ENCODE measurements around the gene ANGPTL8.

Gene ANGPTL8

DNA sequence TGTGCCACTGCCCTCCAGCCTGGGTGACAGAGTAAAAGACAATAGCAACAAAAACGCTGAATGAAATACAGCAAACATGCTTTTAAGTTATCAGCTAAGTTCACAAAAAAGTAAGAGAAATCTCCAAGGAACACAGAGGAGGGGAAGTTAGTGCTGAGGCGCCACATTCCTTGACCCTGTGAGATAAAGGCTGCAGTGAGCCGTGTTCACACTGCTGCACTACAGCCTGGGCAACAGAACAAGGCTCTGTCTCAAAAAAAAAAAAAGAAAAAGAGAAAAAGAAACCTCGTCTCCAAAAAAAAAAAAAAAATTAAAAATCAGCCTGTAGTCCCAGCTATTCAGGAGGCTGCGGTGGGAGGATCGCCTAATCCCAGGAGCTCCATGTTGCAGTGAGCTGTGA, 39.3 kb downstream of the ANGPTL8 start:
- no peak overlapping the region for H3K4ac ChIP-seq (ENCODE audit: low read depth, low read length)
- H3K4me2 ChIP-seq (ENCODE audit: low read length): no peak overlapping the region
- H3K4me1 ChIP-seq (ENCODE audit: control insufficient read depth in 1 of 2, insufficient read depth in 2 of 2, low read length in 2 of 2): no peaks in the 10 kb centered on the region
- H2BK5ac ChIP-seq (ENCODE audit: low read depth, low read length, poor library complexity): no peak overlapping the region
- no peak overlapping the region for H3K27ac ChIP-seq (ENCODE audit: low read depth, low read length)
- no peak overlapping the region for H4K12ac ChIP-seq (ENCODE audit: low read depth, low read length)
- no peak overlapping the region for H3K23ac ChIP-seq (ENCODE audit: low read length)
- no CpG with 5 or more reads among the region's 6 CpGs for WGBS (ENCODE audit: extremely low coverage, insufficient coverage, insufficient read length)
- H4K8ac ChIP-seq (ENCODE audit: low read depth, low read length): no peak overlapping the region
- H3K79me2 ChIP-seq (ENCODE audit: control insufficient read depth, insufficient read depth, low read length, poor library complexity): no peaks in the 10 kb centered on the region
- H3K9ac ChIP-seq (ENCODE audit: low read length): no peak overlapping the region
- no peak overlapping the region for H3K14ac ChIP-seq (ENCODE audit: low read length)
- no peak overlapping the region for H2BK12ac ChIP-seq (ENCODE audit: low read length)
- no peaks in the 10 kb centered on the region for H3K27me3 ChIP-seq (ENCODE audit: insufficient read depth, low read length)
- no peaks in the 10 kb centered on the region for H3K9me3 ChIP-seq (ENCODE audit: insufficient read depth, low read depth, low read length)
- no peak for DNase-seq
- no peak overlapping the region for H2BK120ac ChIP-seq (ENCODE audit: insufficient read depth, low read length, poor library complexity)
- no peaks in the 10 kb centered on the region for H3K79me1 ChIP-seq (ENCODE audit: low read length)
- H3K18ac ChIP-seq (ENCODE audit: low read length): no peak overlapping the region
- H3K4me3 ChIP-seq (ENCODE audit: low read depth, low read length): no peak overlapping the region
- H4K91ac ChIP-seq (ENCODE audit: low read depth, low read length): no peak overlapping the region
- no peaks in the 10 kb centered on the region for H3K36me3 ChIP-seq (ENCODE audit: control insufficient read depth in 1 of 2, insufficient read depth in 2 of 2, low read length in 2 of 2)
- no peak overlapping the region for H2AK5ac ChIP-seq (ENCODE audit: low read length)
- H2AFZ ChIP-seq (ENCODE audit: insufficient read depth, low read length, poor library complexity): no peak overlapping the region

DNA sequence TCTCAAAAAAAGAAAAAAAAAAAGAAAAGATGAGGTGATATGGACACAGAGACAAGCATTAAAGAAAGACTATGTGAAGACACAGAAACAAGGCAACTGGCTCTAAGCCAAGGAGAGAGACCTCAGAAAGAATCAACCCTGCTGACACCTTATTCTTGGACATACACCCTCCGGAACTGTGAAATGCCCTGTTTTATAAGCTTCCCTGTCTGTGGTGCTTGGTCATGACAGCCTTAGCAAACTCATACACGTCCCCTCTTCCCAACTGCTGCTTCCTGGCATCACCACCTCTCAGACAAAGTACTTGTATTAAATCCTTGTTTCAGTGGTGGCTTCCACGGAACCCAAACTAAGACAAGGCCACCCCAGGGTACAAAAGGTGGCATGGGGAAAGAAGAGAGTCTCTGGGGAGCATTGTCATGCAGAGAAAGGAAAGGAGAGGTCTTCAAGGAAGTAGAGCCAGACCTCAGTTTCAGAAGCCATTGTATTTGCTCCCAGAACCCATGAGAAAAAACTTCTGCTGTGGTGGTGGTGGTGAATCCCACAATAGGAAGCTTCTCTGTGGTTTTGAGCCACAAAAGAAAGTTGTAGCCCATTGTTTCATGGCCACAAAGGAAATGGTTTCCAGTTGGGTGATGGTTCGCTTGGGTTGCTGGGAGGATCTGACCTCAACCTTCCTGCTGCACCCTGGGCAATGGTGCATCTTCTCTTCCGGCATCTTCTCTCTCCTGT, 40.3 kb downstream of the ANGPTL8 start:
- Histone ChIP-seq H2BK120ac (ENCODE audit: insufficient read depth, low read length, poor library complexity) (no peak overlapping the region), H3K27me3 (ENCODE audit: insufficient read depth, low read length) (no peaks in the 10 kb centered on the region), H2BK5ac (ENCODE audit: low read depth, low read length, poor library complexity) (no peak overlapping the region), H4K12ac (ENCODE audit: low read depth, low read length) (no peak overlapping the region), H3K9ac (ENCODE audit: low read length) (no peak overlapping the region), H3K4me1 (ENCODE audit: control insufficient read depth in 1 of 2, insufficient read depth in 2 of 2, low read length in 2 of 2) (no peaks in the 10 kb centered on the region), H2AK5ac (ENCODE audit: low read length) (no peak overlapping the region), H2AFZ (ENCODE audit: insufficient read depth, low read length, poor library complexity) (no peak overlapping the region), H3K79me1 (ENCODE audit: low read length) (no peaks in the 10 kb centered on the region), H3K23ac (ENCODE audit: low read length) (no peak overlapping the region), H3K4me3 (ENCODE audit: low read depth, low read length) (no peak overlapping the region), H3K4me2 (ENCODE audit: low read length) (no peak overlapping the region), H3K79me2 (ENCODE audit: control insufficient read depth, insufficient read depth, low read length, poor library complexity) (no peaks in the 10 kb centered on the region), H3K36me3 (ENCODE audit: control insufficient read depth in 1 of 2, insufficient read depth in 2 of 2, low read length in 2 of 2) (no peaks in the 10 kb centered on the region), H3K9me3 (ENCODE audit: insufficient read depth, low read depth, low read length) (no peaks in the 10 kb centered on the region), H4K91ac (ENCODE audit: low read depth, low read length) (no peak overlapping the region), H4K8ac (ENCODE audit: low read depth, low read length) (no peak overlapping the region), H3K4ac (ENCODE audit: low read depth, low read length) (no peak overlapping the region), H3K18ac (ENCODE audit: low read length) (no peak overlapping the region), H3K14ac (ENCODE audit: low read length) (no peak overlapping the region), H2BK12ac (ENCODE audit: low read length) (no peak overlapping the region), H3K27ac (ENCODE audit: low read depth, low read length) (no peak overlapping the region)
- WGBS (ENCODE audit: extremely low coverage, insufficient coverage, insufficient read length): no CpG with 5 or more reads among the region's 5 CpGs
- DNase-seq: no peak

DNA sequence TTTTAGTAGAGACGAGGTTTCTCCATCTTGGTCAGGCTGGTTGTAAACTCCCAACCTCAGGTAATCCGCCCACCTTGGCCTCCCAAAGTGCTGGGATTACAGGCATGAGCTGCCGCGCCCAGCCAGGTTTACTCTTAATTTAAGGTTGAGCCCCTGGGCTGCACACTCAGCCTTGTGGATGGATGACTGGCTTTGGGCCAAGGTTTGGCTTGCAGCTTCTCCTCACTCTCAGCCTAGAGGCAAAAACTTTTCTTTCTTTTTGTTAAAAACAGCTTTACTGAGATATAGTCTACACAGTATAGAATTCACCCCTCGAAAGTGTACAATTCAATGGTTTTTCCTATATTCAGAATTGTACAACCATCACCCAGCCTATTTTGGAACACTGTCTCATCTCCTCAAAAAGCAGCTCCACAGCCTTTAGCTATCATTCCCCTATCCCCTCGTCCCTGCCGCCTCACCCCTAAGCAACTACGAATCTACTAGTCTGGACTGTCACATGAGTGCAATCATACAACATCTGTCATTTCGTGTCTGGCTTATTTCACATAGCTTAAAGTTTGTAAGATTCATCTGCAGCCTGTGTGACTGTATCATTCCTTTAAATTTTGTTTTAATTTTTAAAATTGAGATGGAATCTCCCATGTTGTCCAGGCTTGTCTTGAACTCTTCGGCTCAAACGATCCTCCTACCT, 42.1 kb downstream of the ANGPTL8 start:
- Histone ChIP-seq H3K4ac (ENCODE audit: low read depth, low read length) (no peak overlapping the region), H3K36me3 (ENCODE audit: control insufficient read depth in 1 of 2, insufficient read depth in 2 of 2, low read length in 2 of 2) (no peaks in the 10 kb centered on the region), H3K79me2 (ENCODE audit: control insufficient read depth, insufficient read depth, low read length, poor library complexity) (no peaks in the 10 kb centered on the region), H3K23ac (ENCODE audit: low read length) (no peak overlapping the region), H4K12ac (ENCODE audit: low read depth, low read length) (no peak overlapping the region), H3K14ac (ENCODE audit: low read length) (no peak overlapping the region), H3K9ac (ENCODE audit: low read length) (no peak overlapping the region), H2AK5ac (ENCODE audit: low read length) (no peak overlapping the region), H2BK5ac (ENCODE audit: low read depth, low read length, poor library complexity) (no peak overlapping the region), H3K4me1 (ENCODE audit: control insufficient read depth in 1 of 2, insufficient read depth in 2 of 2, low read length in 2 of 2) (no peaks in the 10 kb centered on the region), H2BK12ac (ENCODE audit: low read length) (no peak overlapping the region), H4K91ac (ENCODE audit: low read depth, low read length) (no peak overlapping the region), H2BK120ac (ENCODE audit: insufficient read depth, low read length, poor library complexity) (no peak overlapping the region), H2AFZ (ENCODE audit: insufficient read depth, low read length, poor library complexity) (no peak overlapping the region), H3K4me3 (ENCODE audit: low read depth, low read length) (no peak overlapping the region), H3K4me2 (ENCODE audit: low read length) (no peak overlapping the region), H3K18ac (ENCODE audit: low read length) (no peak overlapping the region), H3K9me3 (ENCODE audit: insufficient read depth, low read depth, low read length) (no peaks in the 10 kb centered on the region), H3K27me3 (ENCODE audit: insufficient read depth, low read length) (no peaks in the 10 kb centered on the region), H3K79me1 (ENCODE audit: low read length) (no peaks in the 10 kb centered on the region), H4K8ac (ENCODE audit: low read depth, low read length) (no peak overlapping the region), H3K27ac (ENCODE audit: low read depth, low read length) (no peak overlapping the region)
- no peak for DNase-seq
- no CpG with 5 or more reads among the region's 11 CpGs for WGBS (ENCODE audit: extremely low coverage, insufficient coverage, insufficient read length)

DNA sequence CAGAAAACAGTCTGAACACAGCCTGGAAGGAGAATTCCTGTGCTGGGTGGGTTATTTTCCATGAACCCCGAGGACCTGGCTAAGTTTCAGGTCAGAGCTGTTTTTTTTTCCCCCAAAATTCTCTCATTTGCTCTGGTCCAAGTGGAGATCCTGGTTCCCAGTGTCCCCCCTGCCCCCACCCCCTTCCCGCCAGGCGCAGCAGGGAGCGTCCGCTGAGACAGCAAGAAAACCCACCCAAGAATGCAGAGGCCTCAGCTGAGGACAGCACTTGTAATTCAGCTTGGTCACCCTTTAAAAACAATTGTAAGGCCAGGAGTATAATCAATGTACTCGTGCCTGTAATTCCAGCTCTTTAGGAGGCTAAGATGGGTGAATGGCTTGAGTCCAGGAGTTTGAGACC, 45.1 kb downstream of the ANGPTL8 start:
- WGBS (ENCODE audit: extremely low coverage, insufficient coverage, insufficient read length): no CpG with 5 or more reads among the region's 6 CpGs
- no peak overlapping the region for H2BK12ac ChIP-seq (ENCODE audit: low read length)
- no peak overlapping the region for H3K4me3 ChIP-seq (ENCODE audit: low read depth, low read length)

More for the DNA sequence above, 45.1 kb downstream of the ANGPTL8 start:
- Histone ChIP-seq H3K9ac (ENCODE audit: low read length) (no peak overlapping the region), H3K4me1 (ENCODE audit: control insufficient read depth in 1 of 2, insufficient read depth in 2 of 2, low read length in 2 of 2) (no peaks in the 10 kb centered on the region), H3K27ac (ENCODE audit: low read depth, low read length) (no peak overlapping the region), H3K79me1 (ENCODE audit: low read length) (no peaks in the 10 kb centered on the region), H3K36me3 (ENCODE audit: control insufficient read depth in 1 of 2, insufficient read depth in 2 of 2, low read length in 2 of 2) (no peaks in the 10 kb centered on the region), H3K79me2 (ENCODE audit: control insufficient read depth, insufficient read depth, low read length, poor library complexity) (no peaks in the 10 kb centered on the region), H3K4ac (ENCODE audit: low read depth, low read length) (no peak overlapping the region), H4K91ac (ENCODE audit: low read depth, low read length) (no peak overlapping the region), H2AK5ac (ENCODE audit: low read length) (no peak overlapping the region), H2AFZ (ENCODE audit: insufficient read depth, low read length, poor library complexity) (no peak overlapping the region), H4K12ac (ENCODE audit: low read depth, low read length) (no peak overlapping the region), H2BK5ac (ENCODE audit: low read depth, low read length, poor library complexity) (no peak overlapping the region), H3K18ac (ENCODE audit: low read length) (no peak overlapping the region), H2BK120ac (ENCODE audit: insufficient read depth, low read length, poor library complexity) (no peak overlapping the region), H3K23ac (ENCODE audit: low read length) (no peak overlapping the region), H3K14ac (ENCODE audit: low read length) (no peak overlapping the region), H3K9me3 (ENCODE audit: insufficient read depth, low read depth, low read length) (no peaks in the 10 kb centered on the region), H3K4me2 (ENCODE audit: low read length) (no peak overlapping the region), H4K8ac (ENCODE audit: low read depth, low read length) (no peak overlapping the region), H3K27me3 (ENCODE audit: insufficient read depth, low read length) (no peaks in the 10 kb centered on the region)
- DNase-seq: no peak
